Stimulated activated naive CD8-positive, alpha-beta T cell treated with anti-CD3 and anti-CD28 coated beads, Interleukin-15, Interleukin-2, amounts not matched to agents 100 ng/mL and 50 ng/mL, for 24 hours (primary cell): ENCODE results near the gene GFI1.
"Not testable (repeated sequence)": the region's sequence is repeated elsewhere in the genome, so short reads cannot be mapped to it uniquely, and the experiment has no call there.

Experiments used
- H3K27ac Mint-ChIP-seq: one replicate; pipeline ENCODE4 v1.8.0; 2021; ENCODE audit warnings: mild to moderate bottlenecking, mixed read lengths
- H3K27me3 Mint-ChIP-seq: one replicate; pipeline ENCODE4 v1.8.0; 2021; ENCODE audit warnings: mixed read lengths
- H3K36me3 Mint-ChIP-seq: one replicate; pipeline ENCODE4 v1.8.0; 2021; ENCODE audit warnings: low read depth, mixed read lengths
- H3K4me1 Mint-ChIP-seq: one replicate; pipeline ENCODE4 v1.8.0; 2021; ENCODE audit warnings: low read depth, mixed read lengths
- H3K4me3 Mint-ChIP-seq: one replicate; pipeline ENCODE4 v1.8.0; 2021; ENCODE audit warnings: mild to moderate bottlenecking, mixed read lengths
- H3K9me3 Mint-ChIP-seq: one replicate; pipeline ENCODE4 v1.8.0; 2021; ENCODE audit warnings: mixed read lengths

GFI1 gene

GRCh38 chr1:92461364-92462097 is 25.2 kb downstream of the GFI1 start:
- Mint-ChIP-seq H3K27me3 (no peaks in the 10 kb centered on the region), H3K36me3 (no peaks in the 10 kb centered on the region), H3K4me1 (peaks cover 57% of the 10 kb centered on the region), H3K27ac (no peak overlapping the region), H3K9me3 (no peaks in the 10 kb centered on the region), H3K4me3 (no peak overlapping the region)

- no peaks in the 10 kb centered on the region for H3K36me3 Mint-ChIP-seq
- H3K4me3 Mint-ChIP-seq = peak overlapping the region; percentile 33
- H3K9me3 Mint-ChIP-seq = no peaks in the 10 kb centered on the region
- H3K27me3 Mint-ChIP-seq = no peaks in the 10 kb centered on the region
- peaks cover 41% of the 10 kb centered on the region for H3K4me1 Mint-ChIP-seq
- H3K27ac Mint-ChIP-seq = peak overlapping the region; percentile 78
Observed at GRCh38 chr1:92459871-92460320, 26.8 kb downstream of the GFI1 start.

- Mint-ChIP-seq H3K9me3 (no peaks in the 10 kb centered on the region), H3K27ac (no peak overlapping the region), H3K4me1 (peaks cover 27% of the 10 kb centered on the region), H3K36me3 (no peaks in the 10 kb centered on the region), H3K4me3 (no peak overlapping the region), H3K27me3 (no peaks in the 10 kb centered on the region)
Observed at GRCh38 chr1:92458146-92458545, 28.6 kb downstream of the GFI1 start.

- Mint-ChIP-seq H3K4me3 (no peak overlapping the region), H3K9me3 (no peaks in the 10 kb centered on the region), H3K27ac (no peak overlapping the region), H3K27me3 (no peaks in the 10 kb centered on the region), H3K36me3 (no peaks in the 10 kb centered on the region), H3K4me1 (peaks cover 5% of the 10 kb centered on the region)
Observed at GRCh38 chr1:92447976-92448375, 38.7 kb downstream of the GFI1 start.

GRCh38 chr1:92447033-92447681 is 39.6 kb downstream of the GFI1 start:
- Mint-ChIP-seq H3K27ac (no peak overlapping the region), H3K4me1 (peaks cover 5% of the 10 kb centered on the region), H3K4me3 (no peak overlapping the region), H3K9me3 (no peaks in the 10 kb centered on the region), H3K36me3 (no peaks in the 10 kb centered on the region), H3K27me3 (no peaks in the 10 kb centered on the region)

GRCh38 chr1:92446546-92446945 is 40.2 kb downstream of the GFI1 start:
- Mint-ChIP-seq H3K36me3 (no peaks in the 10 kb centered on the region), H3K4me1 (peaks cover 5% of the 10 kb centered on the region), H3K9me3 (no peaks in the 10 kb centered on the region), H3K27ac (no peak overlapping the region), H3K27me3 (no peaks in the 10 kb centered on the region), H3K4me3 (no peak overlapping the region)

GRCh38 chr1:92445865-92446264 is 40.9 kb downstream of the GFI1 start:
- H3K4me1 Mint-ChIP-seq = peaks cover 5% of the 10 kb centered on the region
- H3K4me3 Mint-ChIP-seq = no peak overlapping the region
- no peak overlapping the region for H3K27ac Mint-ChIP-seq
- no peaks in the 10 kb centered on the region for H3K27me3 Mint-ChIP-seq
- no peaks in the 10 kb centered on the region for H3K36me3 Mint-ChIP-seq
- no peaks in the 10 kb centered on the region for H3K9me3 Mint-ChIP-seq

- peaks cover 8% of the 10 kb centered on the region for H3K4me1 Mint-ChIP-seq
- no peak overlapping the region for H3K27ac Mint-ChIP-seq
- H3K27me3 Mint-ChIP-seq = no peaks in the 10 kb centered on the region
- H3K36me3 Mint-ChIP-seq = no peaks in the 10 kb centered on the region
- H3K9me3 Mint-ChIP-seq = no peaks in the 10 kb centered on the region
- H3K4me3 Mint-ChIP-seq = no peak overlapping the region
Observed at GRCh38 chr1:92444351-92444750, 42.4 kb downstream of the GFI1 start.

- Mint-ChIP-seq H3K4me1 (peaks cover 12% of the 10 kb centered on the region), H3K27ac (no peak overlapping the region), H3K27me3 (no peaks in the 10 kb centered on the region), H3K36me3 (no peaks in the 10 kb centered on the region), H3K9me3 (no peaks in the 10 kb centered on the region), H3K4me3 (no peak overlapping the region)
Observed at GRCh38 chr1:92443893-92444292, 42.8 kb downstream of the GFI1 start.

GRCh38 chr1:92442351-92442750 is 44.4 kb downstream of the GFI1 start:
- Mint-ChIP-seq H3K27me3 (no peaks in the 10 kb centered on the region), H3K27ac (no peak overlapping the region), H3K4me3 (no peak overlapping the region)

GRCh38 chr1:92441697-92442342 is 44.9 kb downstream of the GFI1 start:
- peaks cover 12% of the 10 kb centered on the region for H3K4me1 Mint-ChIP-seq
- no peaks in the 10 kb centered on the region for H3K27me3 Mint-ChIP-seq
- no peak overlapping the region for H3K27ac Mint-ChIP-seq
- no peak overlapping the region for H3K4me3 Mint-ChIP-seq
- H3K9me3 Mint-ChIP-seq = no peaks in the 10 kb centered on the region
- no peaks in the 10 kb centered on the region for H3K36me3 Mint-ChIP-seq

More at GRCh38 chr1:92442351-92442750, 44.4 kb downstream of the GFI1 start:
- H3K4me1 Mint-ChIP-seq = peaks cover 12% of the 10 kb centered on the region
- no peaks in the 10 kb centered on the region for H3K9me3 Mint-ChIP-seq
- no peaks in the 10 kb centered on the region for H3K36me3 Mint-ChIP-seq

- no peaks in the 10 kb centered on the region for H3K27me3 Mint-ChIP-seq
- H3K4me1 Mint-ChIP-seq = peaks cover 8% of the 10 kb centered on the region
- H3K27ac Mint-ChIP-seq = no peak overlapping the region
- H3K9me3 Mint-ChIP-seq = no peaks in the 10 kb centered on the region
- H3K4me3 Mint-ChIP-seq = no peak overlapping the region
- no peaks in the 10 kb centered on the region for H3K36me3 Mint-ChIP-seq
Observed at GRCh38 chr1:92441316-92441696, 45.4 kb downstream of the GFI1 start.

GRCh38 chr1:92439291-92439690 is 47.4 kb downstream of the GFI1 start:
- Mint-ChIP-seq H3K4me1 (peaks cover 7% of the 10 kb centered on the region), H3K27ac (no peak overlapping the region)

GRCh38 chr1:92434572-92434971 is 52.2 kb downstream of the GFI1 start:
- not testable (repeated sequence) for H3K27ac Mint-ChIP-seq, H3K9me3 Mint-ChIP-seq, H3K27me3 Mint-ChIP-seq, H3K4me3 Mint-ChIP-seq, H3K4me1 Mint-ChIP-seq, H3K36me3 Mint-ChIP-seq

More at GRCh38 chr1:92439291-92439690, 47.4 kb downstream of the GFI1 start:
- H3K9me3 Mint-ChIP-seq = peaks cover 5% of the 10 kb centered on the region
- H3K36me3 Mint-ChIP-seq = no peaks in the 10 kb centered on the region
- H3K4me3 Mint-ChIP-seq = no peak overlapping the region
- H3K27me3 Mint-ChIP-seq = no peaks in the 10 kb centered on the region

- Mint-ChIP-seq H3K9me3 (no peaks in the 10 kb centered on the region), H3K27ac (no peak overlapping the region), H3K36me3 (no peaks in the 10 kb centered on the region), H3K4me1 (no peaks in the 10 kb centered on the region), H3K27me3 (no peaks in the 10 kb centered on the region), H3K4me3 (no peak overlapping the region)
Observed at GRCh38 chr1:92430030-92430429, 56.7 kb downstream of the GFI1 start.
